Erythroblast (primary cell): ENCODE data around the gene TMEM52.

Source experiments
- GATA1 ChIP-seq: IDR thresholded peaks from 2 replicates; pipeline ENCODE4 v1.6.1; 2011; ENCODE audit warnings: low read depth, mild to moderate bottlenecking, control low read depth, low read length, moderate library complexity
- POLR2A ChIP-seq: IDR thresholded peaks from 2 replicates; pipeline ENCODE4 v1.6.1; 2011; ENCODE audit warnings: mild to moderate bottlenecking, low read length

DNA sequence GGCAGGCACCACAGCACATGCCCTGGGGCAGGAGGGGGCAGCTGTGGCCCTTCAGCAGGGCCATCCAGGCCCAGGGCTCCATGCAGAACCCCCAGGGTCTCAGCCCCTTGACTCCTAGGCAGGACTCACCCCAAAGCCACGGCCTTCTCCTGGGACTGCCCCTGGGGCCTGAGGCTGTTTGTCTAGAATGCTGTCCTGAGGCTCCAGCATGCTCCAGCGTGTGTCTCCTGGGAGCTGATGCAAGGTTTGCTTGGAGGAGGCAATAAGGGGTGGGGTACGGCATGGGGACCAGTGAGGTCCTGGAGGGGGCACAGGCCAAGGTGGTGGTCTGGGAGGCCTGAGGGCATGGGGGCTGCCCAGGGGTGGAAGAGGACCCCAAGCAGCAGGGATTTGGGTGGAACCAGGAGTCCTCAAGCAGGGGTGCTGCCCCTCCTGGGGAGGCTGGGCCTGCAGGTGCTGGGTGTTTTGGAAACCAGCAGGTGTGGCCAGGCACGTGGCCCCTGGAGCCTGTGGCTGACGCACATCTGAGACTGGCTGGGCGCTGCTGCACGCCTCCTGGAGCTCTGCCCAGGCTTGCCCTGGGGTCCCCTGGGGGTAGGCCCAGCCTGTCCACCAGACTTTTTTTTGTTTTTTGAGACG, 11.9 kb downstream of the TMEM52 start:
- TF ChIP-seq POLR2A, result no peak
- no peak for TF ChIP-seq GATA1
